Kidney epithelial cell (primary cell): ENCODE measurements around the gene IFIT1B. TPM values are rescaled to one million over a fixed set of nuclear protein-coding genes. Genes with fewer than 3 reads are reported as not detected.

Source experiments
- DNase-seq: peaks from one replicate; pipeline ENCODE4 v3.0.0-alpha.2; 2010; ENCODE audit warnings: low read depth
- H3K27me3 ChIP-seq: 2 replicates; pipeline ENCODE4 v1.6.0; 2011; ENCODE audit warnings: low read length; ENCODE audit not compliant: control insufficient read depth, insufficient read depth
- H3K36me3 ChIP-seq: 2 replicates; pipeline ENCODE4 v1.5.1; 2011; ENCODE audit warnings: low read length; ENCODE audit not compliant: control insufficient read depth, insufficient read depth
- H3K4me3 ChIP-seq: 2 replicates; pipeline ENCODE4 v1.5.1; 2011; ENCODE audit warnings: low read depth, mild to moderate bottlenecking, control low read depth, low read length
- CTCF ChIP-seq: IDR thresholded peaks from 2 replicates; pipeline ENCODE4 v1.5.1; 2011; ENCODE audit warnings: mild to moderate bottlenecking, moderate library complexity, low read length, control low read depth, inconsistent platforms; ENCODE audit not compliant: insufficient read depth, poor library complexity, severe bottlenecking
- total RNA-seq: library from RNA; depleted of rRNA; stranded (reverse); fragments of >200 nt; gene quantifications from 2 replicates; pipeline ENCODE4 v1.2.3, GENCODE V29; 2015

IFIT1B gene
- total RNA-seq, 1 donor from 2014 or later = not detected

DNA sequence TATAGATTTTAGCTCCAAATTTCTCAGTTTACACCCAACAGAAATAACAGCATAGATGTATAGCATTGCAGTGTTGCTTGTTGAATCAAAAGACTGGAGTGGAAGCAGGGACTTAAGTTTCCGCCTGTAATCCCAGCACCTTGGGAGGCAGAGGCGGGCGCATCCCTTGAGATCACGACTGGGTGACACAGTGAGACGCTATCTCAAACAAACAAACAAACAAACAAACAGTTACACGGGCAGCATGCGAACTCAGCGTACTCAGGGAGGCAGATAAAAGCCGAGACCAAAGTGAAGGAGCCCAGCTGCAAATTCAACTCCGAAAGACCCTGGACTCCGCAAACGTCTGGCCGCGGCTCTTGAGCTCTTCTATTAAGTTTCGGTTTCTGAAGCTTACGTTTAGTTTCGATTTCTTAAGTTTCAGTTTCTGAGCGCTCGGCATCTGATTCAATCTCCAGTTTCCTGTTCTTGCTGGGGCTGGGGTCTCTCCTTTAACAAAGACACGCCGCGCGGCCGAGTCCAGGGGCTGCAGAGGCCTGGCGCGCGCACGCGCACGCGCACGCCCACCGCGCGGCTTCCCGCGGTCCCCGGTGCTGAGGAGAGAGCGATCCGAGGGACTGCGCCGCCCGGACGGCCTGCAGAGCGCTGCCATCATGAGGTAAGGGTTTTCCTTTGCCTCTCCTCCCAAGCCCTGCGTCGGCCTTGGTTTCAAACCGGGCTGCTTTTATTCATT, 36.5 kb downstream of the IFIT1B start, which contains the start of gene IFIT5:
TSS of gene IFIT5 (plus strand) at position 423 of the 733 bp plus-strand sequence. CDS start at position 654, 231 bp downstream.
- Histone ChIP-seq H3K27me3 (no peaks in the 10 kb centered on the region), H3K36me3 (no peaks in the 10 kb centered on the region), H3K4me3 (peak within 1 kb of the TSS; percentile 71)
- DNase-seq = no peak
- TF ChIP-seq CTCF = no peak

DNA sequence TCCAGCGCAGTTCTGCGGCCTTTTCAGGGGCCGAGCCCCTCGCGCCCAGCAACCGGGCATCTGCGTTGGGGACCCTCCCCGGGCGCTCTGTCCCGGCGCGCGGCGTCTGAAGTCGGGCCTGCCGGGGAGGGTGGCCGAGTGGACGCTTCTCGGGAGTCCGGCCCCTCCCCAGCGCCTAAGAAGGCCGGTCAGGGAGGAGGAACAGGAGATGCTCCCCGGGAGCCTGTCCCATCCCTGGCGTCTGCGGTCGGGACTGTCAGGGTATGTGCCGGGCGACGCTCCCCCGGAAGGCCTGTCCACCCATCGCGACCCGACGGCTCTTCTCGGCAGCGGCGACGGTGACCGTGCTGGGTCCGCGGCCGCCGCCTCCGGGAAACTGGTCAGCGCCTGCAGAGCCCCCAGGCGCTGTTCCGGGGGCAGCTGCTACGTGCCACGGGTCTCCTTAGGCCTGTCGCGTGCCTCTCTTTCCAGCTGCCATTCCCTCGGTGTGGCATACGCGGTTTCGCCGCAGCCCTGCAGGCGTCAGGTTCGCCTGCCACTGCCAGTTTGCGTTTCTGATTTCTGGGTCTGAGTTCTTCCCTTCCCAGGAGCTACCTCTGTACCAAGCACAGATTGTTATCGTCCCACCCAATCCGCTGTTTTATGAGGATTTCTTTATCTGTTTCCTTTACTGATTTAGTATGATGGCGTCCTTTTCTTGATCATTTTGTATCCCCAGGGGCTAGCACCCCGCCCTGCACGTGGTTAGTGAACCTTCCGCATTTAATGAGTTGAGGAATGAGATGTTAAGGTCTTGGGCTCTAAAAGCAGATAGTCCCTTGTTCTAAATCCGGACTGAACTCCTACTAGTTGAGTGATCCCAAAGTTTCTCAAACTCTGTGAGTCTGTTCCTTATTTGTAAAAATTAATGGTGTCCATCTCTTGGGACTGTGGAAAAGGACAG, 37.3 kb downstream of the IFIT1B start:
- no peak for TF ChIP-seq CTCF
- DNase-seq = no peak
- no peaks in the 10 kb centered on the region for H3K27me3 ChIP-seq
- peak overlapping the region; percentile 71 for H3K4me3 ChIP-seq
- H3K36me3 ChIP-seq = no peaks in the 10 kb centered on the region

DNA sequence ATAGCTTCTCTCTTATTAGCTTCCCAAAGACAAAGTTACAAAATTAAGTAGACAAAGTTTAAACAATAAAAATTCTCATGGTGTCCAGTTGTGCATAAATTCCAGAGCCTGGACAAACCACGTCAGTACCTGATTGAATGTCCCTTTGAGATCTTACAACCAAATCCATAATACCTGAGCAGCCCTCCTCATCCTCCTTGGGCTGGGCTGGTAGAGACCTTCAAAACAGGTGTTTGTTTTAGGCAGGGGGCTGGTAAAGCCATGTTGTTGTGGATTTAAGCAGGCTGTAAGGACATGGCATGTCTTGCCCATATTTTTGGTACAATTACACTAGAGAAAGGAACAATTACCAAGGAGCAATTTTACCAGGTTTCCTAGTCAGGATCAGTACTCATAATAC, 38.6 kb downstream of the IFIT1B start:
- no peaks in the 10 kb centered on the region for H3K27me3 ChIP-seq
- TF ChIP-seq CTCF = no peak
- DNase-seq = no peak
- no peak overlapping the region for H3K4me3 ChIP-seq
- no peaks in the 10 kb centered on the region for H3K36me3 ChIP-seq

- Histone ChIP-seq H3K27me3 (no peaks in the 10 kb centered on the region), H3K4me3 (no peak overlapping the region), H3K36me3 (no peaks in the 10 kb centered on the region)
- TF ChIP-seq CTCF = peak; percentile 28
- no peak for DNase-seq
Observed at GRCh38 chr10:89419548-89419947, 41.7 kb downstream of the IFIT1B start.

DNA sequence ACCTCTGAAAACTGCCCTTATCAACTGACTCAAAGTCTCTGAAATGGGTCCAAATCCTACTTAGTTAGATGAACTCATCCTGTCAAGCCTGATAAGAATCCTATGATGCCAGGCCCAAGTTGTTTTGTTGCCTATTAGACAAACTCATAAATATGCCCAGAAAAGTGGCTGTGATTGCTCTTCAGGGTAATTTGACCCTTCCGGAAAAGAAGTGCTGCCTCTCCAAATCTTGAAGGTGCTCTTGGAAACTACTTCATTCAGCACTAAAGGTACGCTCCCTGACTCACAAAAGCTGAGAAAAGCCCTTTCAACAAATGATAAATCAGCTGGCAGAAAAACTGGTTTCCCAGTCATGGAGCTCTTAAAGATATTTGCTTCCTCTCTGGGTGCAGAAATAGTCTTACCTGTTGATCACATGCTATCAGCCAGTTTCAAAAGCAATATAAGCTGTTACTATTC, 43.2 kb downstream of the IFIT1B start:
- no peaks in the 10 kb centered on the region for H3K27me3 ChIP-seq
- no peak for DNase-seq
- no peak for TF ChIP-seq CTCF

More for the DNA sequence above, 43.2 kb downstream of the IFIT1B start:
- no peak overlapping the region for H3K4me3 ChIP-seq
- H3K36me3 ChIP-seq = no peaks in the 10 kb centered on the region
